ENCODE results near the gene GPX7.
A peak's percentile ranks its signal among the peaks of the same experiment; 100 is the strongest.

The GPX7 gene

DNA sequence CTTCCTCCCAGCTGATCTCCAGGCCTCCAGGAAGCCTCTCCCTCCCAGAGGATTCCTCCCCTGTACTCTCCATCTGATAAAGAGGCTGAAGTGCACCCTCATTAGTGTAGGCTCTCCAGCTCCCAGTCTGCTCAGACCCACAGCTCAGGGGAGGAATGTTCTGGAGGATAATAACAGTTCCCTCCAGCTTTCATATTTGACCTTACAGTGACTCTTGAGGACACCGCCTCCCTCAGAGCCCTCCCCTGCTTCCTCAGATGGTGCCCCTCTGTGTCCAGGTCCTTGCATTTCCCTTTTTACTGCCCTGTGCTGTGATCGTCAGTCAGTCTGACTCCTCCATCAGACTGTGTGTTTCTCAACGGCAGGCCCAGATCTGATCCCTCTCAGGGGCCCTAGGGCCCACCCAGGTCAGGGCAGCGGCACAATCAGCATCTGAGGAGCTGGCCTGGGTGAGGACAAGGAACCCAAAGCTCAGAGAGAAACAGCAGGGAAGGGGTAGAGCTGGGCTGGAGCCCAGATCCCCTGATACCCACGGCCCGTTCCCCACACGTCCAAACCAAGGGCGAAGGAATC is 29.7 kb downstream of the GPX7 start:
- no peak for DNase-seq

DNA sequence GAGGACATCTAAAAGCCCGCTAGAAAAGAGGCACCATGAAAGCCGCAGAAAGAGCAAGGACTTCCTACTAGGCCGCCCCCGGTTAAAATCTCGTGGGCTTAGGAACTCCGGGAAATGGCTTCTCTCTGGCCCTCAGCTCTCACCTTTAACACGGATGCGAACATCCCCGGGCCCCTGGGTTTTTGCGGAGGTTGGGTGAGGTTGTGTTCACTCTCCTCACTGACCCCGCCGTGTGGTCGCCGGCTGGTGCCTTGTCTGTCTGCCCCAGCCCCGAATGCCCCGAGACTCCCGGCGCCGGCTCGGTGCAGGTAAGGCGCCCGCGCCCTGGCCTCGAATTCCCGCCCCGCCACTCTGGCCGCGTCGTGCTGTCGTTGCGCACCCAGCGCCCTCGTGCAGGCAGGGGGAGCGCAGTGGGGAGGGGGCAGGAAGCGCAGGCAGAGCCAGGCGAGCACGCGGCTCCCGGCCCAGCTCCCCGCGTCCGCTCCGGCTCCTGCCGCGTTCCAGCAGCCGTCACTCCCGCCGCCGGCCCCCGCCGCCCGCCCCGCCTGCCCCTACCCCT is 30.6 kb downstream of the GPX7 start, which contains the start of gene SHISAL2A:
Gene SHISAL2A (plus strand): TSS at position 437 of the 559 bp plus-strand sequence. CDS start 326 bp downstream, outside the sequence.
- DNase-seq: peak; percentile 58

DNA sequence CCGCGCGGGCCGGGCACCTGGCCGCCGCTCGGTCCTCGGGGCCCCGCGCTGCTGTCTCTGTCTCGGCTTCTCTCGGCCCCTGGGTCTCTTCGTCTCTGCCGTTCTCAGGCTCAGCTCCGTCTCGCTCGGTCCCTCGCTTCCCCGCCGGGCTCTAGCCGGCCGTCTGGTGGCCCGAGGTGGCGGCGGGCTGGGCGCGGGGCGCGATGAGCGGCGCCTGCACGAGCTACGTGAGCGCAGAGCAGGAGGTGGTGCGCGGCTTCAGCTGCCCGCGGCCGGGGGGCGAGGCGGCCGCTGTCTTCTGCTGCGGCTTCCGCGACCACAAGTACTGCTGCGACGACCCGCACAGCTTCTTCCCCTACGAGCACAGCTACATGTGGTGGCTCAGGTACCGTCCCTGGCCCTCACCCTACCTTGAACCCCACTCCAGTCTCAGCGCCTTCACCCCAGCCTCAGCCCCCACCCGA is 31.2 kb downstream of the GPX7 start:
- DNase-seq: peak; percentile 26

DNA sequence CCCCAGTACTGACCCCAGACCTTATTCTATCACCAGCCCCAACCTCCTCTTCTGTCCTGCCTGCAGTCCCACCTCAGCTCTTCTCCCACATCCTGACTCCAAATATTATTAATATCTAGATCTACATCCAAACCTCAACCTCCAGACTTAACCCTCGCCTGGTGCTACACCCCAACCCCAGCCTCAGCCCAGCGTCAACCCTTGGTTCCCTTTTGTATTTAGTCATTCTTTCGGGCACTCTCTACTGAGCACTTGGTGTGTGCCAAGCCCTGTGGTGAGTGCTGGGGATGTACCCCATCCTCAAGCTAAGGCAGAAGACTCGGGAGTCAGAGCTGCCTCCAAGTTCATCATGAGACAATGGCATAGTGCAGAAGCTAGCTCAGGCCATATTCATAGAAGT is 31.9 kb downstream of the GPX7 start:
- no peak for DNase-seq

DNA sequence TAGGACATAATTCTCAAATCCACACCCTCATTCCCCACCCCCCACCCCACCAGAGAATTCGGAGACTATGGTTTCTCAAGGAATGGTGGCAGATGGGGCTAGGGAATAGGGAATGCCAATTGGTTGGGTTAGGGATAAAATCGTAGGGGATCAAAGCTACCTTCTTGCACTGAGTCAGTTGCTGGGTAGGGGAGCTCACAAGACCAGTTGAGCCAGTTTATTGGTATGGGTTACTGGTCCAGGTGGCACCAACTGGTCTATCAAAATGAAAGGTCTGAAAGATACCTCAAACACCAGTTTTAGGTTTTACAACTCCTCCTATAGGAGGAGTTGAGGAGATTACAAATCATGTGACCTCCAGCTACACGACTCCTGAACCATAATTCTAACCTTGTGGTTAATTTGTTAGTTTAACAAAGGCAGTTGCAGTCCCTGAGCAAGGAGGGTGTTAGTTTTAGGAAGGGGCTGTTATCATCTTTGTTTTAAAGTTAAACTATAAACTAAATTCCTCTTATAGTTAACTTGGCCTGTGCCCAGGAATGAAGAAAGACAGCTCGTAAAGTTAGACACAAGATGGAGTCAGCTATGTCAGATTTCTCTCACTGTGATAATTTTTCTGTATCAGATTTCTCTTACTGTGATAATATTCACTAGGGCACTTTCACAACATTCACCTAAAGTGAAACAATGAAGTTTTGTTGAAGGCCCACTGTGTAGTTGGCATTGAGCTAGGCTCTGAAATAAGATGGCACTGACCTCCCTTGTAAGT is 33.3 kb downstream of the GPX7 start:
- no peak for DNase-seq

DNA sequence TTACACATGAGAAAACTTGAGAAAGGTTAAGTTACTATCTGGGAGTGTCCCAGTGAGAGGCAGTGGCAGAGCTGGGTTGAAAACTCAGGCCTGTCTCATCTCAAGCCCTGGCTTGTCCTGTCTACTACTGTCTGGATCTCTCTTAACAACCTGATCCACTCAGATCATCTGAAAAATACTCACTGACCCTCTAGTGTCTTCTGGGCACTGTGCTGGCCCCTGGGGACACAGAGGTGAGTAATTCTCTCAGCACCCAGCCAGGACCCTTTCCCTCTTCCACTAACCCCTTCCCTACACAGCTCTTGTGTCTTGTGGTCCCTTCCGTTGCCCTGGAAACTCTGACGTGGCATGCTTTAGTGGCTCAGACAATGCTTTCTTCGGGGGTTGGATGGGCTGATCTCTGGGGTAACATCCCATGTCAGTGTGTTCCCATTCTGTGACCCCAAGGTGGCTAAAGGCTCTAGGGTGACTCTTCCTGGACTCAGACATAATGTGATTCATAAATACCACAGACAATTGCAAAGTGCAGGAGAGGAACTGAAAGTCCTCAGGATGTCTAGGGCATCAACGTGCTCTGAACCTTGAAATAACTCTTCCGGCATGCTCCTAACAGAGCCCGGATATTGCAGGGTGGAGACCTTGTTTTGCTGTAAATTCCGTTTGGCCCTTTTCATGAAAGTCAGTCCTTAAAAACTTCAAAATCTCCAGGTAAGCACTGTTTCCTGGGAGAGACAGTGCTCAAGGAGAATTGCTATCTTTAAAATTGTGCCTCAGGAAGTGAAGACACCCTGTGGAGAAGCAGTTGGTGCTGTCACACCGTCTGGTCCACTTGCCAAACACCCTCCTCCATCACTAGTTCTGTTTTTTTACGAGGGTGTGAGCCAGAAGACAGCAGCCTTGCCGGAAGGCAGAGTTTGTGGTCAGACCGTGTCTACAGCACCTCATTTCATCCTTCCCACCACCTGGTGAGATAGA is 34.8 kb downstream of the GPX7 start:
- DNase-seq: peak; percentile 66

DNA sequence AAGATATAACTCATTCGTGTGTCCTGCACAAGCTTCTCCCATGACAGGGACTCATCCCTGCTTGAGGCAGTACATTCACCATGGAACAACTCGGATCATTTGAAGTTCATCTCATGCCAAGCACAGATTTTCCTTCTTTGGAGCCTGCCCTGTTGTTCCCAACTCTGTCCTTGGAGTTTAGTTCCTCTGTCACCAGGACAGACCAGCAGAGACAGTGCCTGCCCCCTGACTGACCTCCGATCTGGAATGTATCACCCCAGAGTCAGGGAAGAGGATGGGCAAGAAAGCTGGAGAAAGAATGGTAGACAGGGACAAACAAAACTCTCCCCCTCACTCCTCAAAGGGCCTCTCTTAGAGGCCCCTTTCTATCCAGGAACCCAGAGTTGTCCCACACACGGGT is 35.8 kb downstream of the GPX7 start:
- no peak for DNase-seq

DNA sequence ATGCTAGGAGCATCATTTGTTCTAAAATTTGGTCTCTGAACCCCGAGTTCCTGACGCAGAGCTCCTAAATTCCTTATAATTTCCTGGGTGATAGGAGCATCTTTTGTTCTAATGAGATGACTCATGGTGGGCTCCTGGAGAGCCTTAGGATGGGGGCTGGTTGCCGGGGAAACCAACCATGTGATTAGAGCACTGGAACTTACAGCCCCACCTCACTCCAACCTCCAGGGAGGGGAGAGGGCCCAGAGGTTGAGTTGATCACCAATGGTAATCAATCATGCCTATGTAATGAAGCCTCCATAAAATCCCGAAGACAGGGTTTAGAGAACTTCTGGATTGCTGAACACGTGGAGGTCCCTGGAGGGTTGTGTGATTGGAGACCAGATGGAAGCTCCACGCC is 38.5 kb downstream of the GPX7 start:
- no peak for DNase-seq

DNA sequence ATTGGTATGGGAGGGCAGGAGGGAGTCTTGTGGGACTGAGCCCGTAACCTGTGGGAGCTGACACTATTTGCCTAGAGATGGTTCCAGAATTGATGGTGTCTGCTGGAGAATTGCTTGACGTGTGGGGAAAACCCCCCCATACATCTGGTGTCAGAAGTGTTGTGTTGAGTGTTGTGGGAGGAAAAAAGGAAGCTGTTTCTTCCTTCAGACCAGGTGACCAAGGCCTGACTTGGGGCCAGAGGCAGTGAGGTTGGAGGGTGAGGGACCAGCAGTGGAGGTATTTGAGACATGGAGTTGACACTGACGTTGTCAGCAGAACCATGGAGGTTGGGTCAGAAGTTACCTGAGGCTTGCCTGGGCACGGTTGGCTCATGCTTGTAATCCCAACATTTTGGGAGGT is 39.1 kb downstream of the GPX7 start:
- DNase-seq: no peak

DNA sequence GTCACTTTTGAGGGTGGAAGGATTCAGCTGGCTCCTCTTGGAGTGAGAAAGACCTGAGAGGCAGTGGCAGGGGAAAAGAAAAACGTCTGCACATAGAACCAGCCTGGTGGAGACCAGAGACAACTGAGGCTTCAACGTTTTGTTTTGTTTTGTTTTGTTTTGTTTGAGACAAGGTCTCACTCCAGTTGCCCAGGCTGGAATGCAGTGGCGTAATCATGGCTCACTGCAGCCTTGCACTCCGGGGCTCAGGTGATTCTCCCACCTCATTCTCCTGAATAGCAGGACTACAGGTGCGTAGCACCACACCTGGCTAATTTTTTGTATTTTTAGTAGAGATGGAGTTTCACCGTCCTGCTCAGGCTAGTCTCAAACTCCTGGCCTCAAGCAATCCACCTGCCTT is 43.1 kb downstream of the GPX7 start:
- no peak for DNase-seq

DNA sequence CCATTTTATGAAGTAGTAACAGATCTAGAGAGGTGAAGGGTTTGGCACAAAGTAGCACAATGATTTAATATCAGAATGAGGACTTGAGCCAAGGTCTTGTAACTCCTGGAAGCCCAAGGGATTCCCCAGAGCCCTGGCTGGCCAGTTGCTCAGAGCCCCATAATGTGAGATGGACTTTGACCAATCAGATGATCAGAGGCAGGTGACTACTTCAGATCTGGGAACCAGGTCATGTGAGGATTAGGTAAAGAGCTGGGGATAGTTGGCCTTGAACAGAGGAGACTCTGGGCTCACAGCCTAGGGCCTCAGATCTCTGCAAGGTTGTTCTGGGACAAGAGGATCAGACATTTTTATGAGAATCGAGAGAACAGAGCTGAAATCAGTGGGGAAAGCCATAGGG is 49.7 kb downstream of the GPX7 start:
- no peak for DNase-seq

DNA sequence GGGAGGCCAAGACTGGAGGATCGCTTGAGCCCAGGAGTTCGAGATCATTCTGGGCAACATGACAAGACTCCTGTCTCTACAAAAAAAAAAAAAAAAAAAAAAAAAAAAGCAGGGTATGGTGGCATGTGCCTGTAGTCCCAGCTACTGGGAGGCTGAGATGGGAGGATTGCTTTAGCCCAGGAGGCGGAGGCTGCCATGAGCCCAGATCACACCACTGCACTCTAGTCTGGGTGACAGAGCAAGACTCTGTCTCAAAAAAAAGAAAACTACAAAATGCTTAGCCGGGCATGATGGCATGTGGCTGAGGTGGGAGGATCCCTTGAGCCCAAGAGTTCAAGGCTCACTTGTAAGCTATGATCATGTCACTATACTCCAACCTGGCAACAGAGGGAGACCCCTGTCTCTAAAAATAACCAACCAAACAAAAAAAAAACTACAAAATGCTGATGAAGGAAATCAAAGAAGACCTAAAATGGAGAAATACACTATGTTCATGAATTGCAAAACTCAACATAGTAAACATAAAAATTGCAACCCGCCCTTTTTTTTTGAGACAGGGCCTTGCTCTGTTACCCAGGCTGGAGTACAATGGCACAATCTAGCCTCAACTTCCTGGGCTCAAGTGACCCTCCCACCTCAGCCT is 51.2 kb downstream of the GPX7 start:
- DNase-seq: no peak

DNA sequence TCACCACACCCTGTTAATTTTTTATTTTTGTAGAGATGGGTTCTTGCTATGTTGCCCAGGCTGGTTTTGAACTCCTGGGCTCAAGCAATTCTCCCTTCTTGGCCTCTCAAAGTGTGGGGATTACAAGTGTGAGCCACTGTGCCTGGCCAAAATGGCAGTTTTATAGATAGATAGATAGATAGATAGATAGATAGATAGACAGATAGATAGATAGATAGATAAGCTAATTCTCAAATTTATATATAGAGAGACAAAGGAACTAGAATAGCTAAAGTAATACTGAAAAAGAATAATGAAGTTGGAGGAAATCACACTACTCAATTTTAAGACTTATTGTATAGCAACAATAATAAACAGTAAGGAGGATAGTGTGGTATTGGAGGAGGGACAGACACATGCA is 51.9 kb downstream of the GPX7 start:
- no peak for DNase-seq

DNA sequence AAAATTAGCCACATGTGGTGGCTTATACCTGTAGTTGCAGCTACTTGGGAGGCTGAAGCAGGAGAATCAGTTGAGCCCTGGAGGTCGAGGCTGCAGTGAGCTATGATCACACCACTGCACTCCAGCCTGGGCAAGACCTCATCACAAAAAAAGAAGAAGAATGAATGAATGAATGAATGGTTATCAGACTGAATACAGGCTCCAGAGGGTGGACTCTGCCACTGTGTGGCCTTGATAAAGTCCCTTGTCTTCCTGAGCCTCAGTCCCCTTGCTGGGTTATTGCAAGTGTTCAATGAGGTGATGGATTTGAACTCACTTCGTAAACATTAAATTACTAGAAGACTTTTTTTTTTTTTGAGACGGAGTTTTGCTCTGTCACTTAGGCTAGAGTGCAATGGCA is 55.5 kb downstream of the GPX7 start:
- no peak for DNase-seq
